HT1080 (cell line): ENCODE results near the gene CNGA3. TPM values are rescaled to one million over a fixed set of nuclear protein-coding genes. Genes with fewer than 3 reads are reported as not detected.
"Not testable (repeated sequence)": the region's sequence is repeated elsewhere in the genome, so short reads cannot be mapped to it uniquely, and the experiment has no call there.

Experiments used
- DNase-seq: peaks from one replicate; pipeline ENCODE4 v3.0.0-alpha.2; 2015; ENCODE audit warnings: low read depth
- total RNA-seq: library from RNA; depleted of rRNA; stranded (reverse); fragments of >200 nt; shearing (Covaris generic); gene quantifications from 2 replicates; pipeline ENCODE4 v1.2.3, GENCODE V29; 2014

The CNGA3 gene
- total RNA-seq, 1 experiment from 2014 or later = not detected

GRCh38 chr2:98395977-98396376 is 49.7 kb downstream of the CNGA3 start:
- DNase-seq = no peak

- no peak for DNase-seq
These were observed 50.6 kb downstream of the CNGA3 start for GRCh38 chr2:98396745-98397355.

GRCh38 chr2:98399140-98399539 is 52.9 kb downstream of the CNGA3 start:
- no peak for DNase-seq

- DNase-seq = no peak
These were observed 57.6 kb downstream of the CNGA3 start for GRCh38 chr2:98403878-98404277.

GRCh38 chr2:98404556-98405250 is 58.4 kb downstream of the CNGA3 start:
- DNase-seq = no peak

- DNase-seq = no peak
These were observed 59.0 kb downstream of the CNGA3 start for GRCh38 chr2:98405301-98405700.

GRCh38 chr2:98408155-98408554 is 61.9 kb downstream of the CNGA3 start:
- DNase-seq = no peak

GRCh38 chr2:98412751-98413458 is 66.6 kb downstream of the CNGA3 start:
- peak; percentile 66 for DNase-seq

GRCh38 chr2:98414246-98414645 is 68.0 kb downstream of the CNGA3 start:
- not testable (repeated sequence) for DNase-seq

GRCh38 chr2:98415719-98416248 is 69.5 kb downstream of the CNGA3 start:
- not testable (repeated sequence) for DNase-seq

GRCh38 chr2:98416383-98417159 is 70.3 kb downstream of the CNGA3 start:
- no peak for DNase-seq

- DNase-seq = no peak
These were observed 73.3 kb downstream of the CNGA3 start for GRCh38 chr2:98419544-98419943.

- peak; percentile 24 for DNase-seq
These were observed 73.9 kb downstream of the CNGA3 start for GRCh38 chr2:98419977-98420725.

- no peak for DNase-seq
These were observed 76.2 kb downstream of the CNGA3 start for GRCh38 chr2:98422449-98422848.

GRCh38 chr2:98426771-98427170 is 80.5 kb downstream of the CNGA3 start:
- DNase-seq = no peak

- no peak for DNase-seq
These were observed 85.9 kb downstream of the CNGA3 start for GRCh38 chr2:98432145-98432544.

GRCh38 chr2:98433363-98433964 is 87.2 kb downstream of the CNGA3 start:
- DNase-seq = no peak

- DNase-seq = no peak
These were observed 88.2 kb downstream of the CNGA3 start for GRCh38 chr2:98434492-98434891.

- not testable (repeated sequence) for DNase-seq
These were observed 89.4 kb downstream of the CNGA3 start for GRCh38 chr2:98435670-98436069.

GRCh38 chr2:98436734-98437133 is 90.5 kb downstream of the CNGA3 start:
- DNase-seq = no peak
